AG10803 (cell line): ENCODE measurements around the gene TRPM3.

Experiments
- DNase-seq: peaks from one replicate; pipeline ENCODE4 v3.0.0; 2010; ENCODE audit warnings: low read depth
- H3K4me3 ChIP-seq: 2 replicates; pipeline ENCODE4 v1.5.1; 2011; ENCODE audit warnings: mild to moderate bottlenecking, low read length, control low read depth
- TF ChIP-seq, protein P1 (sequence below): conservative IDR thresholded peaks from 2 replicates; pipeline ENCODE4 v1.5.1; 2011; ENCODE audit warnings: mild to moderate bottlenecking, low read length, control low read depth, inconsistent platforms

Gene TRPM3

DNA sequence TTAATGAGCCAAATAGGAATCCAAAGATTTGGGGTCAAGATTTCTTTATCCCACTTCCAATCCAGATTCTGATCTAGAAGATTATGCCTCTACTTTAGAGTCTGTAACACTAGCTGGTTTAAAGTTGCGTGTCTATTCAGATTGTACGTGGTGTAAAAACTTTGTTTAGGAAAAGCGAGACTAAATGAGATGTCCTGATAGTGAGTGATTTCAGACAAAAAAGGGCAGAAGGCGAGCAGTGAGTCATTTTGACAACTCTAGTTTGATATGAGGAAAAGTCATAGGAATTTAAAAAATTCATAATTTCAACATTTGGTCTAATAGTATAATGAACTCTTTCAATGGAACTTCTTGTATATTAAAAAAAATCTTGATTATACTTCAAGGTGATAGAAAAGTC, 587.4 kb downstream of the TRPM3 start:
- TF ChIP-seq, protein P1, sequence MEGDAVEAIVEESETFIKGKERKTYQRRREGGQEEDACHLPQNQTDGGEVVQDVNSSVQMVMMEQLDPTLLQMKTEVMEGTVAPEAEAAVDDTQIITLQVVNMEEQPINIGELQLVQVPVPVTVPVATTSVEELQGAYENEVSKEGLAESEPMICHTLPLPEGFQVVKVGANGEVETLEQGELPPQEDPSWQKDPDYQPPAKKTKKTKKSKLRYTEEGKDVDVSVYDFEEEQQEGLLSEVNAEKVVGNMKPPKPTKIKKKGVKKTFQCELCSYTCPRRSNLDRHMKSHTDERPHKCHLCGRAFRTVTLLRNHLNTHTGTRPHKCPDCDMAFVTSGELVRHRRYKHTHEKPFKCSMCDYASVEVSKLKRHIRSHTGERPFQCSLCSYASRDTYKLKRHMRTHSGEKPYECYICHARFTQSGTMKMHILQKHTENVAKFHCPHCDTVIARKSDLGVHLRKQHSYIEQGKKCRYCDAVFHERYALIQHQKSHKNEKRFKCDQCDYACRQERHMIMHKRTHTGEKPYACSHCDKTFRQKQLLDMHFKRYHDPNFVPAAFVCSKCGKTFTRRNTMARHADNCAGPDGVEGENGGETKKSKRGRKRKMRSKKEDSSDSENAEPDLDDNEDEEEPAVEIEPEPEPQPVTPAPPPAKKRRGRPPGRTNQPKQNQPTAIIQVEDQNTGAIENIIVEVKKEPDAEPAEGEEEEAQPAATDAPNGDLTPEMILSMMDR: no peak
- no peak overlapping the region for H3K4me3 ChIP-seq
- DNase-seq: no peak

DNA sequence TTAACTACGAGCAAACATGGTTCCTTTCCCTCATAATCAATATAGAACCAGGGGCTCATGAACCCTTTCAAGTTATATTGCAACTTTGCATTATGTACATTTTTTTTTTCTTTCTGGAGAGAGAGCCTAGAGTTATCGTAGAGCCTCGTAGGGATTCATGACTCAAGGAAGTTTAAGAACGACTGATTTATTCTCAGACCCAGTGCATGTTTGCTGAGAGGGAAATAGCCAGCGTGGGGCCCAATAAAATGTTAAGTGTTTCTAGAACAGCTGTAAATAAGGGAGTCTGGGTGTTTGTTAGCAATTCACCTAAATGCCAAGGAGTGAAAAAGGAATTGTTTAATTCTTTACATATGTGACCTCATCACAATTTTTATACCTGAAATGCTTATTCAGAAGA, 587.9 kb downstream of the TRPM3 start:
- TF ChIP-seq, protein P1: no peak
- no peak overlapping the region for H3K4me3 ChIP-seq
- DNase-seq: no peak

- DNase-seq: no peak
- no peak overlapping the region for H3K4me3 ChIP-seq
- TF ChIP-seq, protein P1: no peak
Measured at GRCh38 chr9:70532716-70533115, 588.7 kb downstream of the TRPM3 start.

DNA sequence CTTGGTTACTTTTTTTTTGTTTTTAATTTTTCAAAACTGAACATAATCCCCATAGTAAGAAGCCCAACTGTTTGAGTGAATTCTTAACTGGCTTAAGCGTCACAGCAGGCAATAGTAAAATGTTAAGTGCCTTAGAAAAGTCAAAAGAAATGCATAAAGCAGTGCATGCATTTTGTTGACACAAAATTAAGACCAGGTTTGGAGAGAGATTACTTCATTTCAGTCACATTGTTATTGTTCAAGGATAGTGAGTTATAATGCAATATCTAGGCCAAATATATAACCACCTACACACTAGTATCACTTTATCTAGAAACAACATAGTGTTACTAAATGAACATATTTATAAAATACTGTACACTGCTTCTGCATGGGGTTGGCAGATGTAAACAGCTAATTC, 590.1 kb downstream of the TRPM3 start:
- DNase-seq: no peak
- no peak overlapping the region for H3K4me3 ChIP-seq
- TF ChIP-seq, protein P1: no peak

- no peak overlapping the region for H3K4me3 ChIP-seq
- TF ChIP-seq, protein P1: no peak
- no peak for DNase-seq
Measured at GRCh38 chr9:70530716-70531115, 590.7 kb downstream of the TRPM3 start.

DNA sequence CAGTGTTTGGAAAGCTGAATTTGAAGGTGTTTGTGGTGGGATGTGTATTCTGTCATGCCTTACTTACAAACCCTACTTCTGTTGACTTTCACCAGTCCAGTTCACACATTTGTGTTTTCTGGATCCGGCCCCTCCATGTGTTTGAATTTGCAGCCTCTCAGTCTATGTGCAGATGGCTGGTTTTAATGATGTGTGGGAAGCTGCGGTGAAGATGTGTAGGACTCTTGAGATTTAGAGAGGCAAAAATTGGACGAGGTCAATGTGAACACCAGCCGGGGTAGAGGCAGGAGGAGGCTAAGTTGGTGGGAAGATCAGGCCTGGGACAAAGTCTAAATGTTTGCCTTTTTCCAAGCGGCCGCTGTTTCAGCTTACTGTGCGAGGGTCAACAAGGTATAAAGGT, 591.6 kb downstream of the TRPM3 start:
- no peak for DNase-seq
- no peak overlapping the region for H3K4me3 ChIP-seq
- TF ChIP-seq, protein P1: no peak

- no peak overlapping the region for H3K4me3 ChIP-seq
- no peak for DNase-seq
- TF ChIP-seq, protein P1: no peak
Measured at GRCh38 chr9:70529377-70529776, 592.0 kb downstream of the TRPM3 start.
